IPS-NIHi7 (cell line): ENCODE data around the gene KLF16.
A peak's percentile ranks its signal among the peaks of the same experiment; 100 is the strongest.
"Not testable (repeated sequence)": the region's sequence is repeated elsewhere in the genome, so short reads cannot be mapped to it uniquely, and the experiment has no call there.

ENCODE experiments used
- DNase-seq: peaks from one replicate; pipeline ENCODE4 v3.0.0; 2012; ENCODE audit warnings: mixed read lengths; ENCODE audit errors: extremely low spot score

Gene KLF16

GRCh38 chr19:1863328-1863637, at the start of gene KLF16:
Gene KLF16 (minus strand): TSS chr19:1863579. CDS start chr19:1863497, 82 bp downstream.
- DNase-seq = no peak

GRCh38 chr19:1912760-1913505, 49.6 kb upstream of the KLF16 start:
- DNase-seq = no peak

- DNase-seq = no peak
These were observed 48.6 kb upstream of the KLF16 start for GRCh38 chr19:1911995-1912394.

- no peak for DNase-seq
These were observed 47.7 kb upstream of the KLF16 start for GRCh38 chr19:1911098-1911497.

GRCh38 chr19:1910177-1910576, 46.8 kb upstream of the KLF16 start:
- DNase-seq = no peak

- DNase-seq = no peak
These were observed 46.3 kb upstream of the KLF16 start for GRCh38 chr19:1909761-1910080.

- no peak for DNase-seq
These were observed 44.9 kb upstream of the KLF16 start for GRCh38 chr19:1908364-1908678.

GRCh38 chr19:1907563-1908363, 44.4 kb upstream of the KLF16 start:
- DNase-seq = no peak

- DNase-seq = no peak
These were observed 43.7 kb upstream of the KLF16 start for GRCh38 chr19:1906985-1907562.

GRCh38 chr19:1905863-1906375, 42.5 kb upstream of the KLF16 start:
- DNase-seq = no peak

GRCh38 chr19:1905110-1905862, 41.9 kb upstream of the KLF16 start, which contains the start of the genes ADAT3 and SCAMP4:
Gene ADAT3 (plus strand): TSS chr19:1905399. CDS start chr19:1912048, 6,649 bp downstream.
Gene SCAMP4 (plus strand): TSS chr19:1905399. CDS start chr19:1915020, 9,621 bp downstream.
- peak; percentile 99 for DNase-seq

- DNase-seq = no peak
These were observed 41.4 kb upstream of the KLF16 start for GRCh38 chr19:1904860-1905109.

GRCh38 chr19:1902923-1903322, 39.5 kb upstream of the KLF16 start:
- no peak for DNase-seq

- no peak for DNase-seq
These were observed 38.6 kb upstream of the KLF16 start for GRCh38 chr19:1901940-1902404.

- no peak for DNase-seq
These were observed 33.1 kb upstream of the KLF16 start for GRCh38 chr19:1896508-1896907.

- DNase-seq = no peak
These were observed 30.4 kb upstream of the KLF16 start for GRCh38 chr19:1893791-1894190.

- no peak for DNase-seq
These were observed 26.5 kb upstream of the KLF16 start for GRCh38 chr19:1889907-1890306.

GRCh38 chr19:1888385-1888784, 25.0 kb upstream of the KLF16 start:
- no peak for DNase-seq

- not testable (repeated sequence) for DNase-seq
These were observed 23.0 kb upstream of the KLF16 start for GRCh38 chr19:1886360-1886759.

GRCh38 chr19:1885398-1886119, 22.2 kb upstream of the KLF16 start, which contains the start of gene ABHD17A:
Gene ABHD17A (minus strand): TSS chr19:1885496. CDS start chr19:1881566, 3,930 bp downstream.
- peak; percentile 93 for DNase-seq

GRCh38 chr19:1884719-1885334, 21.4 kb upstream of the KLF16 start:
- no peak for DNase-seq
